Left lobe of liver (tissue), 2 donors: ENCODE data around the gene LMBRD2. TPM values are rescaled to one million over a fixed set of nuclear protein-coding genes. Genes with fewer than 3 reads are reported as not detected.
"Not testable (repeated sequence)": the region's sequence is repeated elsewhere in the genome, so short reads cannot be mapped to it uniquely, and the experiment has no call there.

ENCODE experiments used
- ATAC-seq: fragments of 200-7000 bp; cut with Tn5 transposase; one replicate; pipeline ENCODE4 v1.9.1; 2020; ENCODE audit warnings: mild to moderate bottlenecking, moderate library complexity
- DNase-seq: peaks from one replicate; pipeline ENCODE4 v3.0.0-alpha.2; 2020; ENCODE audit warnings: low spot score
- total RNA-seq: library from RNA; stranded (reverse); gene quantifications from one replicate; pipeline ENCODE4 v1.2.1, GENCODE V29; 2021
- donor health status: DM: no; HTN: no; CAD: no; lungs with moderate emphysema.
- donor health status: DM: no; HTN: yes; CAD: no.

Gene LMBRD2
- total RNA-seq, 1 donor from 2014 or later = 8.9 TPM

DNA sequence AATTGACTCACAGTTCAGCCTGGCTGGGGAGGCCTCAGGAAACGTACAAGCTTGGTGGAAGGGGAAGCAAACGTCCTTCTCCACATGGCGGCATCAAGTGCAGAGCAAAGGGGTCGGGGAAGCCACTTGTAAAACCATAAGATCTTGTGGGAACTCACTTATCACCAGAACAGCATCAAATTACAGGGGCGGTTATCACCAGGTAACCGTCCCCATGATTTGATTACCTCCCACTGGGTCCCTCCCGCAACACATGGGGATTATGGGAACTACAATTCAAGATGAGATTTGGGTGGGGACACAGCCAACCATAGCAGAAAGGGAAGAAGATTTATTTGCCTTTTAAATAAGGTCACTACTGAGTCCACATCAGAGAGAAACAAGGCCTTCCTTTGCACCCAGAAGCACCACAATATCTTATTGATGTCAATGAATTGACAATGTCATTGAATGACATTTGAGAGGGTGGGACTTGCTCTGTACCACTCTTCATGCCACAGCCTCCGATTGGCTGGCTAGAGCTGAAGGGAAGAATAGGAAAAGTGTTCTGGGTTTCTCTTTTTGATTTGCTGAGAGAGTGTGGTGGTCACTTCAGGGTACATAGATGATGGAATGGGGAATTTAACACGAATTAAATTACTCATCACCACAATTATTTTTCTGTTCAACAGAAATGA lies 11.3 kb upstream of the LMBRD2 start:
- ATAC-seq (no peak), DNase-seq (no peak)

DNA sequence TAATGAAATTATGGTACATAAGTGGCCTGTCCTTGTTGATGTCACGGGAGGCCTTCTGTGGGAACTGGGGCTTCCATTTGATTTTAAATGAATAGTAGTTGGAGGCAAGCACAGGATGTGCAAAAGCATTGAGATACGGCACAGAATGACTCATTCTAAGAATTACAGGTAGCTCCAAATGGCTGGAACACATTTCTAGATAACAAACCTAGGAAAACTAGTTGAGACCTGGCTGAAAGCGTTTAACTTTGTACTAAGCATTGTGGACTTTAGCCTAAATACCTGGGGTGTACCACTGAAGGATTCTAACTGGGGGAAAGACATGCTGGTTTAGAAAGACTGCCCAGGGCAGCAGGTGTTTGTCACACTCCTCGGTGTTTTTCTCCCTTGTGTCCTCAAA lies 9.7 kb upstream of the LMBRD2 start:
- no peak for DNase-seq
- peak; percentile 13 for ATAC-seq

DNA sequence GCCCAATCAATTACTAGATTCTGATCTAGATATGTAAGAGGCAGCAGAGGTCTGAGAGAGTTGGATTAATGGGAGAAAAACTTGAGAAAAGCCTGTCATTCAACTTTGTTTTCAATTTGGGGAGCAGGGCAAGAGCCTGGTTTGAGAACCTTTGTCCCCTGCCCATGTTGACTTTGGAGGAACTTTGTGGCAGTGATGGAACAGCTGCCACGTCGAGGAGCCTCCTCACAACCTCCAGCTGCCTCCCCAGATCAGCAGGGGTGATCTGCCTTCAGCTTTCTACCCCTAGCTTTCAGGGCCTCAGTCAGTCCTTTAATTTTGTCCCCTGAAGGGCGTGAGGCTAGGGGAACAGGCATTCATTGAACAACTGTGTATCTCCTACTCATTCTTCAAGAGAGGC lies 8.9 kb upstream of the LMBRD2 start:
- ATAC-seq = peak; percentile 90

DNA sequence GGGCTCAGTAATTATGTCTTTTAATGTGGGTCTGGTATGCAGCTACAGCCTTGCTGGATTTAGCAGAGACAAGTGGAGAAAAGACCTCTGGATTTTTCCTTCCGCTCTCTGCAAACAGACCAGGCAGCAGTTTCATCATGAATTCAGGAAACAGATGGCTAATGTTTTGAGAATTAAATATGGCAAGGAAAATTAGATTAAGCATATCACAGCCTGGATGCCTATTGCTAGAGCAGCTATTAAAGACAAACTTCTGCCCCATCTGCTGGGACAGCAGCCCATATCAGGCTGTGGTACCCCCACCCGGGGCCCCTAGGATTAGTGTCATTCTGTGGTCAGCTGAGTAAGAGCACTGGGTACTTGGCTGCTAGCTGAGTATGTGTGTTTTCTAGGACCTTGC lies 6.5 kb upstream of the LMBRD2 start:
- no peak for DNase-seq
- no peak for ATAC-seq

More for the DNA sequence above, 8.9 kb upstream of the LMBRD2 start:
- peak; percentile 59 for DNase-seq

DNA sequence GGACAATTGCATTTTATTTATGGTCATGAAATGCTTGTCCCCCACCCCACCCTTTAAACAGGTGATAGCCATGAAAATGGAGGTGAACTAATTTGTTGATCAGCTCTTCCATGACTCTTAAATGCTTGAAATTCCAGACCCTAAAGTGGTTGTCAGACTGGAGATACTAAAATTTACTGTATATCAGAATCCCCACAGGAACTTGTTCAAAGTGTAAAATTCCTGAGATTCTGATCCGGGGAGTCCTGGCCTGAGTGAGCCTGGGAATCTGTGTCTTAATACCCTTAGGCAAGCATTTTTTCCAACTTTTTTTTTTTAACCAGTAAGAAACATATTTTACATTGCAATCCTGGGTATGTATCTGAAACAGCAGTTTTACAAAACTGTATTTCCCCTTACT lies 4.9 kb upstream of the LMBRD2 start:
- DNase-seq (no peak), ATAC-seq (no peak)

DNA sequence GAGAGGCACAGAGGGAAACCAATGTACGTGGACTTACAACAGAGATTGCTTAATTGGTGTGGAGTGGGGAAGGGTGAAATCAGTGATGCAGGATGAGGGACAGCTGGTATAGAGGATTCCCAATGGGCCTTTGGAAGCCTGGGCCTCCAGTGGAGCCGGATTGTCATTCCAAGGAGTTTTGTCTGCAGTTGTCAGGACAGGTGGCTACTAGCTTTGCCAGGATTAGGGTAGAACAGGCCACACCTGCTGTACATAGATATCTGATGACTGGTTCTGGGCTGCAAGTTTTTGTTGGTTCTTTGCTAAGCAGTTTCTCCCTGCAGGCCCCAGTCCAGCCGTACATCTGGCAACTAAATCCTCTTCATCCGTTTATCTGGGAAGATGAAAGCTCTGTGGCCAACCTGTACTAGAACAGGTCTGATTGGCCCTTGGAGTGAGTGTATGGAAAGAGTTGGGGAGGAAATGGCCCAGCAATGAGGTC lies 4.5 kb upstream of the LMBRD2 start:
- DNase-seq = no peak
- ATAC-seq = no peak

DNA sequence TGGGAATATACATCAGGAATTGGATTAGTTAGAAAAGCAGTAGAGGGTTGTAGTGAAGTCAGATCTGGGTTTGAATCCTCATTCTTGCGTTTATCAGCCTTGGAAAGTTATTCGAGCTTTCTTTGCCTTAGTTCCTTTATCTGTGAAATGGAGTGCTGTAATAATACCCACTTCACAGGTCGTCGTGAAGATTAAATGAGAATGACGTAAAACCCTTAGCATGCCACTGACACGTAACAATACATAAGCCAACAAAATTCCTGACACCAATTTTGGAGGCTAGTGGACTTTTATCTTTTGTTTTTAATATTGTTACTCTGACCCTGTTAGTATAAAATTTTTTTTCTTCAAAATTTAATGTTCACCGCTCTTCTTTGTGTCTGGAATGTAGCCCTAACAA lies 3.6 kb upstream of the LMBRD2 start:
- ATAC-seq (no peak), DNase-seq (no peak)

DNA sequence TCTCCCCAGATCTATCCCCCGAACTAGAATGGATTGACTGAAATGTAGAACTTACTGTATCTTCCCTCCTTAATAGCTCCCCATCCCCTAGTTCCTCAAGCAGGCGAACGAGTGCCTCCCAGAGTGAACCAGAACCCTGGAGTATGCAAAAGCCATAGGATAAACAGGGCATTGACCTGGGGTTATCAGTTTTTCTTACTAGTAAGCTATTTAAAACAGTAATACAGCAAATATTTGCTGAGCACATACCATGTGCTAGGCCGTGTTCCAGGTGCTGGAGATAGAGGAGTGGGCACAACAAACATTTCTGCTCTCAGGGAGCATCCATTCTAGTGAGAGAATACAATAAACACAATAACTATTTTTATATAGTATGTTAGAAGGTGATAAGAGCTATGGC lies 2.0 kb upstream of the LMBRD2 start:
- no peak for ATAC-seq
- DNase-seq = no peak

DNA sequence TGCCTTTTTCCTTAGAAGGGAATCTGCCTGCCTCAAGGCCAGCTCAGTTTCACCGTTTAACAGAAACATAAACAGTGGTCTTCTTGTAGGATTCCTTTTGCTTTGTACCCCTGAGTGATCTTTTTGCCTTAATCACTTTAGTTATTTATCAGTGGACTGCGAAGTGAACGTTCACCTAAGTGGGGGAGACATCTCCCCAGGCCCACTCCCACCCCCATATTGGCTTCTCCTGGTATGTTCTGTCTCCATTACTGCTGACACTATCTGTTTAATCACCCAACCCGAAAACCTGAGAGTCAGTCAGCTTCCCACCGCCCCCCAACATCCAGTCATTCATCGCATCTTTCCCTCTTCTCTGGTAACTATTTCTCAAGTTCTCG lies 1.6 kb upstream of the LMBRD2 start:
- DNase-seq = no peak
- no peak for ATAC-seq

DNA sequence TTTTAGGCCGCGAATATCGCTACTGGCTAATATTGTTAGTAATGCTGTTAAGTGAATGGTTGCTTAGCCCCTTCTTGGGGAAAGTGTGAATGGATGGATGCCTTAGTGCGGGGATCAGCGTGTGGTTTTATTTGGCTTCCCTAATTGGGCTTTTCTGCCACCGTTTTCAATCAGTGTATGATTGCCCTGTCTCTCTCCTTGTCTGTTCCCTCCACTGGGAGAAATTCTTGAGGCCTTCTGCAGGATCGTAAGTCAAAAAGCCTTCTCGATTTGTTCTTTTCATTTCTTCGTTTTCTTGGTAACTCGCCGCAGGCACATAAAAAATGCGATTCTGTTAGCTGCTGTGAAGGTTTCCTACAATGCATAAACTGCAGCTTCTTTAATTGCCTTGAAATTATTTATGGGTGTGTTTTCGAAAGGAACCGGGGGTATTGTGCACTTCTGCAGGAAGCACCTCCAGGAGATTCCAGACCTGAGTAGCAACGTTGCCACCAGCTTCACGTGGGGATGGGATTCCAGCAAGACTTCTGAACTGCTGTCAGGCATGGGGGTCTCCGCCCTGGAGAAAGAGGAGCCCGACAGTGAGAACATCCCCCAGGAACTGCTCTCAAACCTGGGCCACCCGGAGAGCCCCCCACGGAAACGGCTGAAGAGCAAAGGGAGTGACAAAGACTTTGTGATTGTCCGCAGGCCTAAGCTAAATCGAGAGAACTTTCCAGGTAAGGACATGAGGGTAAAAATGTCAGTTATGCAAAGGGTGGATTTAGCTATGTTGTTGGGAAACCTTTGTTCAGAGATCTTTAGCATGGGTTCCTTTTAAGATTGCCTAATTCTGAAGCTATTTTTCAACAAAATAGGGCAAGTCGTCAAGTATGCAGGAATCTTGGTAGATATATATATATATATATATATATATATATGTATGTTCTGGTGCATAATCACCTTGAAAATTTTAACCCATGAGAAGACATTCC lies 924 bp upstream of the LMBRD2 start:
- ATAC-seq = peak; percentile 15
- no peak for DNase-seq

DNA sequence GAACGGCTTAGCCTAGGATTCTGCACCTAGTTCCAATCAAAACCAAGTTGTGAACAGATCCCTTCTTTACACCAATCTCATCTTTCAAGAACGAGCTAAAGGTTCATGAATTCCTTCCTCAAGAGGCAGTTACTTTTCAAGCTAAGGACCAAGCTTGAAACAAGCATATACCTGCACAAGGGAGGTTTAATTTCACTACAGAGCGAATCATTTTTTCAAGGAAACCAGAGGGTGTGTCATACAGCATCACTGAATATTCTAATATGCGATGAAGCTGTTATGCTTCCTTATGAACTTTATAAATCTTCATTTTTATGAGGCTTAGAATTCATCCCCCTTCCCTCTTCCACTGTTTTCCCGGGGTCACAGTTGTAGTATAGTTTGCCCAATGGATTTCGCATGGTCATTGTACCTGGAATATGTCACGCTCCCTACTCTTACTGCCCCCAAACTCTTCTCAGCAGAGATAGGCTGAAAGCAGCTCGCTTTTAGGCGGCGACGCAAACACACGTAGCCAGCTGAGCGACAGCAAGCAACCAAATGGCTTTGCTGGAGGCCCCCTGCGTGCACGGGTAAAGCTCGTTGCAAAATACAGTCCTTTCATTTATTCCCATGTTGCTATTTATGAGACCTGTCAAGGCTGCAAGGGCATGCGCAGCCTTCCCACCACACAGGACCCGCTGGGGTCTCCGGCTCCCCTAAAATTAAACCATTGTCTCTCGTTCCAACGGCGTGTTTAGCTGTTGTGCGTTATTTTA lies 832 bp downstream of the LMBRD2 start:
- ATAC-seq = peak; percentile 24
- DNase-seq = no peak

DNA sequence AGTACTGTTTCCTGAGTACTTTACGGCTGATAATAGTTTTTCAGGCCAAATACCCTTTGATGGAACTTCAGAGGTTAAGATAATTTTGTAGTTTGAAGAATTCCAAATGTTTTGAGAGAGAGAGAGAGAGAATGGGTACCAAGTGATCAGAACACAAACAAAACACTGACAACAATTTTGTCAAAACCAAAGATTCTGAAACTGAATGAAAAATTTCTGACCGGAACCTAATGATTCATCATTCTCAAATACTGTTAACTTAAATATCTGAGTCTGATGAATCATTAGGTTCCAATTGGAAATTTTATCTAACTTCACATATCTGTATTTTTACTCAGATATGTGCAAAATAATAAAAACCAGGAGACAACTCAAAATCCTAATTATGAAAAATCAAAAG lies 4.0 kb downstream of the LMBRD2 start:
- no peak for ATAC-seq

DNA sequence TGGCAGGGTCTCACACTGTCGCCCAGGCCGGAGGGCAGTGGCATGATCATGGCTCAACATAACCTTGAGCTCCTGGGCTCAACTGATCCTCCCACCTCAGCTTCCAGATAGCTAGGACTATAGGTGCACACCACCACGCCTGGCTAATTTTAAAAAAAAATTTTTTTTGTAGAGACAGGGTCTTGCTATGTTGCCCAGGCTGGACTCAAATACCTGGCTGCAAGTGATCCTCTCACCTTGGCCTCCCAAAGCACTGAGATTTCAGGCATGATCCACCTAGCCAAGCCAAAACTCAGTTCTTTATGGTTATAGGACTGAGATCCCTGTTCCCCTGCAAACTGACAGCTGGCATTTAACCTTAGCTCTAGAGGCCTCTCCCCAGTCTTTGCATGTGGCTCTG lies 5.3 kb downstream of the LMBRD2 start:
- ATAC-seq = no peak
- no peak for DNase-seq

More for the DNA sequence above, 4.0 kb downstream of the LMBRD2 start:
- no peak for DNase-seq

DNA sequence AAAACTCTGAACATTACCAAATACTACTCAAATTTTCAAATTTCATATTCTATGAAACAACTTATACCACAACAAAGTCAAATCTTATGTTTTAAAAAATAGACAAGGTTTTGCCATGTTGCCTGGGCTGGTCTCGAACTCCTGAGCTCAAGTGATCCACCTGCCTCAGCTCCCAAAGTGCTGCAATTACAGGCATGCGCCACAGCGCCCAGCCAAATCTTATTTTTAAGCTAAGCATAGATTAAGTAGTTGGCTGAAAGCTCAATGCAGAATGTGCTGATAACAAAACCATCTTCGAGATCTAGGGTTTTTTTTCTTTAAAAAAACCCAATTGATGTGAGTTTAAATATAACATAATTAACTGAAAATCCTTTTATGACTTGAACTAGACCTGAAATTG lies 6.4 kb downstream of the LMBRD2 start:
- DNase-seq (no peak), ATAC-seq (no peak)

DNA sequence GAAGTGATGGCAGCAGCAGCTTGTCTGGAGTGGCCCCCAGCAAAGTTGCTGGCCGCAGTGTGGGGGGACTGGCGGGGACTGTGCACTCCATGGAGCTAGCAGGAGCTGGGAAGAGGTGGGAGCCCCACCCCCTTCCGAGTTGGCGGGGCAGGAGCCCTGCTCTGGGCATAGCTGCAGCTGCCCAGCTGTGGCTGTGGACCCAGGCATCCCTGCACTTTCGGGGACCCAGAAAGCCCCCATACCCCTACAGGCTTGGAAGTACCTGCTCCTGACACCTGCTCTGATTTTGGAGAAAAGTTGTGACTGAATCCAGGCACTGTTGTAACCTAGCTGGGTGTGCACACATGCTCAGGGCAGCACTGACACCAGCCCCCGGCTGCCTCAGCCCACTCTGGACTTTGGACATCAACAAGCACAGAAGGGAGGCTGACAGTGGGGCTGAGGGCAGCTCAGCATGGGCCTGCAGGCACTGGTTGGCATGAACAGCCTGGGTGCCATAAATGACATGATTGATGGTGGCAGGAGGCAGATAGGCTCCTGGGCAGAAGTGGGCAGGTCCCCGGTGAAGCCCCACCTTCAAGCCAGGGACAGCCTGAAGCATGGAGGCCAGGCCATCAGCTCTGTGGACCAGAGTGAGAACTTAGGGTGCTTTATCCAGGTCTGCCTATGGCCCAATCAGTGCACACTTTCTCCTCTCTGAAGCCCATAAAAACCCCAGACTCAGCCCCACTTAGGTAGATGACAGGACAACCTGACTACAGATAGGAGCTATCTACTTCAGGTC lies 12.6 kb downstream of the LMBRD2 start:
- no peak for DNase-seq
- peak; percentile 93 for ATAC-seq

DNA sequence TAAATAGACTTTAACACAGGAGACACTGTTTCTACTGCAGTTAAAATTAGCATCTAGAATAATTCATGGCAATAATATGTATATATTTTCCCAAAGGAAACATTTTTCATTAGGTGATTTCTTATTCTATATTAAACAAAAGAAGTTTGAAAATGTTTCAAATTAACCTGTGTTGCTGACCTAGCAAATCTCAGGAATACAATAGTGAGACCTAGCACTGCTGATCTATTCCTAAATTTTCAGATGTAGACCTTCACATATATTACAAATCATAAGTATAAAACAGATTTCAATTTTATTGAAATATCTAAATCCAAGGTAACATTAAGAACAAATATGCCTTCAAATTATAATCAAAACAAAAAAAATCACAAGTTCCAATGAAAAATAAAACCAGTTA lies 15.1 kb downstream of the LMBRD2 start:
- ATAC-seq = no peak
- DNase-seq = no peak

DNA sequence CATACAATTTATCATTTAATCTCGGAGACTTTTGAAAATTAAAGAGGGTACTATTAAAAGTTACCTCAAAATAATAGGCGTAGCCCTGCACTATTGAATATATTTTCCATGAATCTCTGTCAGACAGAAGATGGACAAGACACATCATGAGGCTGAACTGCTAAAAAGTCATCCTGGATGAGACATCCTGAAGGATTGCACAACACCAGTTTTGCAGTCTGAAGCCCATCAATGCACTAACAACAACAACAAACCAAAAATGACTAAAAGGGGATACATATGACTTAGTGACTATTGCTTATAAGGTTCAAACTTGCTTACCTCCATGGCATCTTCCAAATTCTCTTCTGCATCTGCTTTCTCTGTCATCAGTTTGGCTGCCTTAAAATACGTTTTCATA lies 15.7 kb downstream of the LMBRD2 start:
- ATAC-seq = no peak

DNA sequence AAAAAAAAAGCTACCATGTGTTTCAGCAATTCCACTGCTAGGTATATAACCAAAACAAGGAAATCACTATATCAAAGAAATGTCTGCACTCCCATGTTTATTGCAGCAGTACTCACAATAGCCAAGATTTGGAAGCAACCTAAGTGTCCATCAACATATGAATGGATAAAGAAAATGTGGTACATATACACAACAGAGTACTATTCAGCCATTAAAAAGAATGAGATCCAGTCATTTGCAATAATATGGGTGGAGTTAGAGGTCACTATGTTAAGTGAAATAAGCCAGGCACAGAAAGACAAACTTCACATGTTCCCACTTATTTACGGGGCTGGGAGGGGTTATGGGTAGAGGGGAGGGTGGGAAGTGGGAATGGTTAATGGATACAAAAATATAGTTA lies 18.7 kb downstream of the LMBRD2 start:
- DNase-seq, ATAC-seq: not testable (repeated sequence)

More for the DNA sequence above, 15.7 kb downstream of the LMBRD2 start:
- no peak for DNase-seq

DNA sequence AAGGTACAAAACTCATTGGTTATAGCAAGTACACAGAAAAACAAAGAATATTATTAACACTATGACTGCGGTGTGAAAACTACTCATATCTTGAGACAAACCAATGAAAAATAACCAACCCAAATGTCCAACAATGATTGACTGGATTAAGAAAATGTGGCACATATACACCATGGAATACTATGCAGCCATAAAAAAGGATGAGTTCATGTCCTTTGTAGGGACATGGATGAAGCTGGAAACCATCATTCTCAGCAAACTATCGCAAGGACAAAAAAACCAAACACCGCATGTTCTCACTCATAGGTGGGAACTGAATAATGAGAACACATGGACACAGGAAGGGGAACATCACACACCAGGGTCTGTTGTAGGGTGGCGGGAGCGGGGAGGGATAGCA lies 22.0 kb downstream of the LMBRD2 start:
- not testable (repeated sequence) for DNase-seq, ATAC-seq

DNA sequence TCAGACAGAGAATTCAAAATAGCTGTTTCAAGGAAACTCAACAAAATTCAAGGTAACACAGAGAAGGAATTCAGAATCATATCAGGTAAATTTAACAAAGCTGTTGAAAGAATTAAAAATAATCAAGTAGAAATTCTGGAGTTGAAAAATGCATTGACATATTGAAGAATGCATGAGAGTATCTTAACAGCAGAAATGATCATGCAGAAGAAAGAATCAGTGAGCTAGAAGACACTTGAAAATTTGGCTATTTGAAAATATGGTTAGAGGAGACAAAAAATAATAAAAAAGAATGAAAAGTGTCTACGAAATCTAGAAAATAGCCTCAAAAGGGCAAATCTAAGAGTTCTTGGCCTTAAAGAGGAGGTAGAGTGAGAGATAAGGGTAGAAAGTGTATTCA lies 22.9 kb downstream of the LMBRD2 start:
- DNase-seq = no peak
- ATAC-seq = no peak
